ENCODE data around the gene SYTL1.

SYTL1 gene

GRCh38 chr1:27374362-27375086 lies 32.7 kb downstream of the SYTL1 start, which contains the start of gene FCN3:
Gene FCN3, minus strand, starts transcription at chr1:27374824. Its CDS starts 6 bp downstream, at chr1:27374818.
- TF ChIP-seq YY1 (IDR thresholded peaks at IDR 0.05; ENCODE audit: insufficient read depth, insufficient read length) (no peak), ZNF274 (IDR thresholded peaks at IDR 0.05; ENCODE audit: low read depth, low read length) (no peak), SUZ12 (IDR thresholded peaks at IDR 0.05; ENCODE audit: extremely low read depth, insufficient read depth, insufficient read length) (no peak)
- Histone ChIP-seq H3K36me3 (ENCODE audit: insufficient read depth, insufficient read length, low read length) (no peaks in the 10 kb centered on the region), H3K4me1 (ENCODE audit: insufficient read depth, insufficient read length) (peaks cover 12% of the 10 kb centered on the region), H3K9ac (ENCODE audit: insufficient read length, low read depth) (no peak within 1 kb of the TSS), H3K27me3 (ENCODE audit: insufficient read depth, insufficient read length) (no peaks in the 10 kb centered on the region), H3K9me3 (ENCODE audit: insufficient read depth, low read length) (no peaks in the 10 kb centered on the region), H3K4me3 (ENCODE audit: insufficient read length, low read depth) (no peak within 1 kb of the TSS)
- DNase-seq (ENCODE audit: low read depth, low spot score): no peak

- no peak for DNase-seq (ENCODE audit: low read depth, low spot score)
- Histone ChIP-seq H3K36me3 (ENCODE audit: insufficient read depth, insufficient read length, low read length) (no peaks in the 10 kb centered on the region), H3K4me3 (ENCODE audit: insufficient read length, low read depth) (no peak overlapping the region), H3K4me1 (ENCODE audit: insufficient read depth, insufficient read length) (peaks cover 16% of the 10 kb centered on the region), H3K27me3 (ENCODE audit: insufficient read depth, insufficient read length) (peaks cover 26% of the 10 kb centered on the region), H3K9me3 (ENCODE audit: insufficient read depth, low read length) (no peaks in the 10 kb centered on the region), H3K9ac (ENCODE audit: insufficient read length, low read depth) (no peak overlapping the region)
- TF ChIP-seq YY1 (IDR thresholded peaks at IDR 0.05; ENCODE audit: insufficient read depth, insufficient read length): no peak
- no peak for TF ChIP-seq SUZ12 (IDR thresholded peaks at IDR 0.05; ENCODE audit: extremely low read depth, insufficient read depth, insufficient read length)
- no peak for TF ChIP-seq ZNF274 (IDR thresholded peaks at IDR 0.05; ENCODE audit: low read depth, low read length)
These were observed 36.1 kb downstream of the SYTL1 start for GRCh38 chr1:27377760-27378495.

GRCh38 chr1:27379564-27380122 lies 37.8 kb downstream of the SYTL1 start:
- DNase-seq (ENCODE audit: low read depth, low spot score): no peak
- Histone ChIP-seq H3K9ac (ENCODE audit: insufficient read length, low read depth) (peak overlapping the region; percentile 47), H3K4me1 (ENCODE audit: insufficient read depth, insufficient read length) (peaks cover 14% of the 10 kb centered on the region), H3K4me3 (ENCODE audit: insufficient read length, low read depth) (no peak overlapping the region), H3K27me3 (ENCODE audit: insufficient read depth, insufficient read length) (peaks cover 27% of the 10 kb centered on the region), H3K36me3 (ENCODE audit: insufficient read depth, insufficient read length, low read length) (no peaks in the 10 kb centered on the region), H3K9me3 (ENCODE audit: insufficient read depth, low read length) (no peaks in the 10 kb centered on the region)
- no peak for TF ChIP-seq ZNF274 (IDR thresholded peaks at IDR 0.05; ENCODE audit: low read depth, low read length)
- TF ChIP-seq YY1 (IDR thresholded peaks at IDR 0.05; ENCODE audit: insufficient read depth, insufficient read length): no peak
- TF ChIP-seq SUZ12 (IDR thresholded peaks at IDR 0.05; ENCODE audit: extremely low read depth, insufficient read depth, insufficient read length): no peak

GRCh38 chr1:27380224-27380623 lies 38.4 kb downstream of the SYTL1 start:
- Histone ChIP-seq H3K9me3 (ENCODE audit: insufficient read depth, low read length) (no peaks in the 10 kb centered on the region), H3K4me1 (ENCODE audit: insufficient read depth, insufficient read length) (peaks cover 14% of the 10 kb centered on the region), H3K27me3 (ENCODE audit: insufficient read depth, insufficient read length) (peaks cover 27% of the 10 kb centered on the region), H3K4me3 (ENCODE audit: insufficient read length, low read depth) (no peak overlapping the region), H3K36me3 (ENCODE audit: insufficient read depth, insufficient read length, low read length) (no peaks in the 10 kb centered on the region), H3K9ac (ENCODE audit: insufficient read length, low read depth) (no peak overlapping the region)
- DNase-seq (ENCODE audit: low read depth, low spot score): no peak
- no peak for TF ChIP-seq SUZ12 (IDR thresholded peaks at IDR 0.05; ENCODE audit: extremely low read depth, insufficient read depth, insufficient read length)
- no peak for TF ChIP-seq YY1 (IDR thresholded peaks at IDR 0.05; ENCODE audit: insufficient read depth, insufficient read length)
- no peak for TF ChIP-seq ZNF274 (IDR thresholded peaks at IDR 0.05; ENCODE audit: low read depth, low read length)

- Histone ChIP-seq H3K9ac (ENCODE audit: insufficient read length, low read depth) (no peak overlapping the region), H3K36me3 (ENCODE audit: insufficient read depth, insufficient read length, low read length) (no peaks in the 10 kb centered on the region), H3K4me3 (ENCODE audit: insufficient read length, low read depth) (no peak overlapping the region), H3K27me3 (ENCODE audit: insufficient read depth, insufficient read length) (peaks cover 27% of the 10 kb centered on the region), H3K4me1 (ENCODE audit: insufficient read depth, insufficient read length) (peaks cover 14% of the 10 kb centered on the region), H3K9me3 (ENCODE audit: insufficient read depth, low read length) (no peaks in the 10 kb centered on the region)
- no peak for DNase-seq (ENCODE audit: low read depth, low spot score)
- no peak for TF ChIP-seq ZNF274 (IDR thresholded peaks at IDR 0.05; ENCODE audit: low read depth, low read length)
- no peak for TF ChIP-seq SUZ12 (IDR thresholded peaks at IDR 0.05; ENCODE audit: extremely low read depth, insufficient read depth, insufficient read length)
- no peak for TF ChIP-seq YY1 (IDR thresholded peaks at IDR 0.05; ENCODE audit: insufficient read depth, insufficient read length)
These were observed 39.2 kb downstream of the SYTL1 start for GRCh38 chr1:27380766-27381733.

- Histone ChIP-seq H3K9ac (ENCODE audit: insufficient read length, low read depth) (peak overlapping the region; percentile 86), H3K4me1 (ENCODE audit: insufficient read depth, insufficient read length) (peaks cover 14% of the 10 kb centered on the region), H3K27me3 (ENCODE audit: insufficient read depth, insufficient read length) (peaks cover 27% of the 10 kb centered on the region), H3K9me3 (ENCODE audit: insufficient read depth, low read length) (no peaks in the 10 kb centered on the region), H3K4me3 (ENCODE audit: insufficient read length, low read depth) (peak overlapping the region; percentile 49), H3K36me3 (ENCODE audit: insufficient read depth, insufficient read length, low read length) (no peaks in the 10 kb centered on the region)
- DNase-seq (ENCODE audit: low read depth, low spot score): no peak
- TF ChIP-seq ZNF274 (IDR thresholded peaks at IDR 0.05; ENCODE audit: low read depth, low read length): no peak
- TF ChIP-seq SUZ12 (IDR thresholded peaks at IDR 0.05; ENCODE audit: extremely low read depth, insufficient read depth, insufficient read length): no peak
- no peak for TF ChIP-seq YY1 (IDR thresholded peaks at IDR 0.05; ENCODE audit: insufficient read depth, insufficient read length)
These were observed 40.3 kb downstream of the SYTL1 start for GRCh38 chr1:27381969-27382762.

Data from NT2/D1 (cell line).